Activated T-helper 9 cell treated with anti-CD3 and anti-CD28 coated beads, Interleukin-2, amount 50 U/mL, for 16 hours (primary cell): ENCODE results near the gene ULK4.

Experiments used
- DNase-seq: peaks from one replicate; pipeline ENCODE4 v3.0.0-alpha.2; 2020; ENCODE audit warnings: low read depth

ULK4 gene

GRCh38 chr3:41638381-41638780 is 323.5 kb downstream of the ULK4 start:
- DNase-seq, result no peak

GRCh38 chr3:41632700-41633099 is 329.2 kb downstream of the ULK4 start:
- no peak for DNase-seq

GRCh38 chr3:41630708-41631107 is 331.2 kb downstream of the ULK4 start:
- no peak for DNase-seq

DNA sequence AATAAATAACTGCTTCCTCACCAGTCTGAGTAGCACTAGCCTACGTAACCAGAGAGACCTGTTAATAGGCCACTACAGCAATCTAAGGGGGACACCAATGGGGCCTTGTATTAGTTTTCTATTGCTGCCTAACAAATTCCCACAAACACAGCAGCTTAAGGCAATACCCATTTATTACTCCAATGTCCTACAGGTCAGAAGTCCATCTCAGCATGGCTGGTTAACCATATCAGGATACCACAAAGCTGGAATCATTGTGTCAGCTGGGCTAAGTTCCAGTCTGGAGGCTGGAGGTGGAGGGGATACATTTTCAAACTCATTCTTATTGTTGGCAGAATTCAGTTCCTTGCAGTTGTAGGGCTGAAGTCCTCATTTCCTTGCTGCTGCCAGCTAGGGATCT is 331.9 kb downstream of the ULK4 start:
- DNase-seq, result no peak

DNA sequence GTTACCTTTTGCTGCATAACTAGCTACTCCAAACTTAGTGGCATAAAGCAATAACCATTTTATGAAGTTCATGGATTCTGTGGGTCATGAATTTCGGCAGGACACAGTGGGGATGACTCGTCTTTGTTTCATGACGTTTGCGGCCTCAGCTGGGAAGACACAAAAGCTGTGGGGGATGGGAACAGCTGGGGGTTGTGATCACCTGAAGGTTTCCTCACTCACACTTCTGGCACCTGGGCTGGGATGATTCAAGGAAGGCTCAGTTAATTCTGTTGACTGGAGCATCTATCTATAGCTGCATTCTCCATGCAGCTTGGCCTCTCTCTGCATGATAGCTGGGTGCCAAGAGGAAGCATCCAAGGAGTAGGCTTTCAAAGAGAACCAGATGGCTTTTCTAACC is 332.8 kb downstream of the ULK4 start:
- DNase-seq, result no peak

GRCh38 chr3:41627477-41628087 is 334.3 kb downstream of the ULK4 start:
- no peak for DNase-seq

DNA sequence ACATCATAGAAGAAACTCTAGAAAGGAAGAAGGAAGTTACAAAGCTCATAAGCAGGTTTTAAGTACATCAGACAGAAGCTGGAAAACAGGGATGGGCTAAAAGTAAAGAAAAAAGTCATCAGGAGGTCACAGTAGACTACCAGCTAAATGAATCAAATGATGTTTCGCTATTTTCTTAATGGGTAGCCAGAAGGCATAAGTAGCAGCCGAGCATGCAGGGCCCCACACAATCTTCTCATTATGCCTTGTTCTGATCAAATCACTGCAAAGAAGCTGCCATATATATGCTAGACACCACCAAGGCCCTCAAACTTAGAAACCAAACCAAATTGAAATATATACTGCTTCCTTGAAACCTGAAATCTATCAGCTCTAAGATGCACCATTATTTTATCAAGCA is 349.1 kb downstream of the ULK4 start:
- no peak for DNase-seq

DNA sequence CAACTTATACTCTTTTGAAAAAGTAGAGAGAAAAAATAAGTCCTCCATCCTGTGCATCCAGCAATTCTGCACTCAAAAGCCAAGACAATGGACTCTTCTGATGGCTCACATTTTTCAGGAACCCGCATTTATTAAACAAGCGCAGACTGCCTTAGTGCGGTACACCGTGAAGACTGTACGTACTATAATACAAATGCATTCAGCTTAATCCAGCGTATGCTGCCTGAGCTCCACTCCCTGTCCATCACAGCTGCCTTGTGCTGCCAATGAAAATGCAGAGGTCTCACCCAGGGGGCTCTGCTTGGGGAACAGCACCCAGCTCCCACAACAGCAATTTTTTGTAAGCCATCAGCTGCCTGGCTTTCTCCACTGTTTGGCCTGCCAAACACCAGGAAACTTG is 350.9 kb downstream of the ULK4 start:
- no peak for DNase-seq

GRCh38 chr3:41608347-41608746 is 353.6 kb downstream of the ULK4 start:
- no peak for DNase-seq

- no peak for DNase-seq
Observed at GRCh38 chr3:41603807-41604206, 358.1 kb downstream of the ULK4 start.

DNA sequence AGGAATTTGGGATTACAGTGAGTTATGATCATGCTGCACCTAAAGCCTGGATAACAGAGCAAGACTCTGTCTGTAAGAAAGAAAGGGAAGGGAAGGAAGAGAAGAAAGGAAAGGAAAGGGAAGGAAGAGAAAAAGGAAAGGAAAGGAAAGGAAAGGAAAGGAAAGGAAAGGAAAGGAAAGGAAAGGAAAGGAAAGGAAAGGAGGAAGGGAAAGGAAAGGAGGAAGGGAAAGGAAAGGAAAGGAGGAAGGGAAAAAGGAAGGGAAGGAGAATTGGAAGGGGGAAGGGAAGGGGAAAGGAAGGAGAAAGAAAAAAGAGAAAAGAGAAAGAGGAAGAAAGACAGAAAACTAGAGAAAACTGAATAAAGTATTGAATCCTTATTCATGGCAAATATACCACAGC is 359.8 kb downstream of the ULK4 start:
- DNase-seq, result no peak

- DNase-seq, result no peak
Observed at GRCh38 chr3:41601404-41601987, 360.4 kb downstream of the ULK4 start.

GRCh38 chr3:41600616-41601015 is 361.3 kb downstream of the ULK4 start:
- DNase-seq, result no peak

- DNase-seq, result no peak
Observed at GRCh38 chr3:41599127-41599484, 362.8 kb downstream of the ULK4 start.

DNA sequence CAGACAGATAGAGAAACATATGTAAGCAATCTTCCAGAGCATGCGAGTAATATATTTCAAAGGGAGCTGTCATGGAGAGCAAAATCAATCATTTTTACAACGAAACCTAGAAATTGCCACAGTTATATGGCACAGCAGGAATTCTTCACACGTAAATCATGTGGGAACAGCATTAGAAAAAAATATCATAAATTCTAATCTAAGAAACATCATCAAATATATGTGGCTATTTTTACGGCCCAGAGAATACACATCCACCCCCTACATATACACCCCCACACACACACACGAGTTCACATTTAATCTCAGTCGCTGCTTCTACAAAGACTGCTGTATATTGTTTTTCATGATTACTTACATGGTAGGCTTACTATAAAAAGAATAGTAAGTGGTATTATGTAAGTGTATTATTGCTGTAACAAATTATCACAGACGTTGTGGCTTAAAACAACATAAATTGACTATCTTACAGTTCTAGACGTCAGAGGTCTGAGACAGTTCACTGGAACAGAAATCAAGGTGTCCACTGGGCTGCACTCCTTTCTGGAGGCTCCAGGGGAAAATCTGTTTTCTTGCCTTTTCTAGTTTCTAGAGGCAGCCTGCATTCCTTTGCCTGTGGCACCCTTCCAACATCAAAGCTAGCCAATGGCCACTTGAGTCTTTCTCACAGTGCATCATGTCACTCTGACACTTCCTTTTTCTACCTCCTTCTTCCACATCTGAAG is 363.3 kb downstream of the ULK4 start:
- no peak for DNase-seq

DNA sequence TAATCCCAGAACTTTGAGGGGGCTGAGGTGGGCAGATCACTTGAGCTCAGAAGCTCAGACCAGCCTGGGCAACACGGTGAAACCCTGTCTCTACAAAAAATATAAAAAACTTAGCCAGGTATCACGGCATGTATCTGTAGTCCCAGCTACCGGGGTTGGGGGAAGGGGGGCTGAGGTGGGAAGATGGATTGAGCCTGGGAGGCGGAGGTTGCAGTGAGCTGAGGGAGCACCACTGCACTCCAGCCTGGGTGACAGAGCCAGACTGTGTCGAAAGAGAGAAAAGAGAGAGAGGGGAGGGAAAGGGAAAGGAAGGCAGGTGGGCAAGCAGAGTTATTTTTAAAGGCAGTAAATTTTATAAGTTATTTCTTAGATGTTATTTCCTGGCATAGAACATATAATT is 368.1 kb downstream of the ULK4 start:
- DNase-seq, result no peak

- DNase-seq, result no peak
Observed at GRCh38 chr3:41592753-41593510, 369.0 kb downstream of the ULK4 start.

DNA sequence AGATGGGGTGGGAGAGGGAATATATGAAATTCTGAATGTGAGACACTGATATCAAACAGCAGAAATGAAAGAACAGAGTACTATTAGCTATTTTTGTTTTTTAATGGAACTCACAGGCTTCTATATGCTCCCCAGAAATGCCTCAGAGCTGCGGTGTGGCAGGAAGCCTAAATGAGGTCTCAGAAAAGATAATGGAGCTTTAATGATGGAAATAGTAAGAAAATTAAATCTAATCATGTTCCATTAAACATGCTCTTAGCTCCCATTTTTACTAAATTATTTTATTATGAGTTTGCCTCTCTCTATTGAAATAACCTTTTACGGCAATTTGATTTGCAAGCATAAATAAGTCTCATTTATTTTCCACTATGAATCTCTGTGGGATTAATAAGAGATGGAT is 378.9 kb downstream of the ULK4 start:
- DNase-seq, result no peak

DNA sequence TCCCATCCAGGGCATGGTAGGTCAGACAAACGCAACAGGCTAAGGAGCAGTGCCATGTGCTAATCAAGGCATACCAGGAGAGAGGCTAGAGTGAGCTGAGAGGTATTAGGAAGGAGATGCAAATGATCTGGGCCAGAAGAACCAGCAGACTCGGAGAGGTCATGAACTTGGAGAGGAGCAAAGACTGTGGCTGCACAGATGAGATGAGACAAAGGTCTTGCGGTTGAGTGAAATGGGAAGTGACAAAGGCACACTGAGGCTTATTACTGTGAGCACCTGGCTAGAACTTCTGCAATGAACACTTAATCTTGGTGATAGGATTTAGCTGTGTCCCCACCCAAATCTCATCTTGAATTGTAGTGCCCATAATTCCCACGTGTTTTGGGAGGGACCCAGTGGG is 380.2 kb downstream of the ULK4 start:
- DNase-seq, result no peak

DNA sequence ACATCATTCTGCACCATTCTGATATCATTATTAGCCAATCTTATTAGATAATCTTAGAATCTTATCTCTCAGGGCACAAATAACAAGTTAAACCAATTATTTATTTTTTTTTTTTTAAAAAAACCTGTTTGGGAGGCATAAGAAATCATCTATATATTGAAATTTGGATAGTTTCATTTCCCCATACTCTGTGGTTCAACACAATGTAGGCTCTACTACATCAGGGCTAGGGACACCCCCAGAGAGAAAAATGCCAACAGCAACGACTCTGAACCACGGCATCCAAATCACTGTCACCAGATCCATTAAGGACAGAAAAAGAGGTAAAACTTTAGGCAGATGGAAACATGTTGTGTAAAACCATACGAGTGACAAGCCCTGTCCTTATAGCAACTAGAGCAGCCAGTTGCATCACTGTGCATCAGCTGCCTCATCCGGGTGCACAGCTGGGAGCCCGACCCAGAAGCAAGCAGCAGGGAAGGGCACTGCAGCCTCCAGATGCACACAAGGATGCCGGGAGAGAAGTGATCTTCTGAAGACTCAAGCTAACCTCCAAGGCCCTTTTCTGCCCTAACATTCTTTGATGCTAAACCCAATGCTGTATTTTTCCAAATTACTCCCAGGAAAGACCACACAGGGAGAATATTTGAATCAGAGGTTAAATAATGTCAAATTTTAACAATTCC is 381.5 kb downstream of the ULK4 start:
- DNase-seq, result no peak

GRCh38 chr3:41579861-41580260 is 382.0 kb downstream of the ULK4 start:
- DNase-seq, result no peak

DNA sequence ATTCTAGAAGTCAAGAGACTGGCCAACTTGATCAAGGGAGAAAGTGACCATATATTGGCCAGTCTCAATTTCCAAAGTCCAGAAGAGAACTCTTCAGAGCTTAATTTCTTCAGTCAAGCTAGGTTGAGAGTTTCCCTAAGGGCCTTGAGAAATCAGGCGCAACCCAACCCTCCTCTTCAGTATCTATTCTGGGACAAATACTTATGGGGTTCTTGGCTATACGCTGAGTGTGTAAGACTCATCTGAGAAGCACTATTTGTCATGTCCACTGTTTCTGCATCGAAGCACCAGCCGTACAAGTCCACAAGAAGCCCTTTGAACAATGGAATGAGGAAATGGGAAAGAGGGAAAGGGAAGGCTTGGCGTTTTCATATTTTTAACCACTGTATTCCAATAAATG is 383.1 kb downstream of the ULK4 start:
- DNase-seq, result no peak

- DNase-seq, result no peak
Observed at GRCh38 chr3:41575724-41576123, 386.2 kb downstream of the ULK4 start.
